SW480 (cell line): Measurements from ENCODE around the gene TMBIM1.
A peak's percentile ranks its signal among the peaks of the same experiment; 100 is the strongest.

Source experiments
- DNase-seq: peaks from one replicate; pipeline ENCODE4 v3.0.0-alpha.2; 2016; ENCODE audit warnings: low spot score

TMBIM1 gene

DNA sequence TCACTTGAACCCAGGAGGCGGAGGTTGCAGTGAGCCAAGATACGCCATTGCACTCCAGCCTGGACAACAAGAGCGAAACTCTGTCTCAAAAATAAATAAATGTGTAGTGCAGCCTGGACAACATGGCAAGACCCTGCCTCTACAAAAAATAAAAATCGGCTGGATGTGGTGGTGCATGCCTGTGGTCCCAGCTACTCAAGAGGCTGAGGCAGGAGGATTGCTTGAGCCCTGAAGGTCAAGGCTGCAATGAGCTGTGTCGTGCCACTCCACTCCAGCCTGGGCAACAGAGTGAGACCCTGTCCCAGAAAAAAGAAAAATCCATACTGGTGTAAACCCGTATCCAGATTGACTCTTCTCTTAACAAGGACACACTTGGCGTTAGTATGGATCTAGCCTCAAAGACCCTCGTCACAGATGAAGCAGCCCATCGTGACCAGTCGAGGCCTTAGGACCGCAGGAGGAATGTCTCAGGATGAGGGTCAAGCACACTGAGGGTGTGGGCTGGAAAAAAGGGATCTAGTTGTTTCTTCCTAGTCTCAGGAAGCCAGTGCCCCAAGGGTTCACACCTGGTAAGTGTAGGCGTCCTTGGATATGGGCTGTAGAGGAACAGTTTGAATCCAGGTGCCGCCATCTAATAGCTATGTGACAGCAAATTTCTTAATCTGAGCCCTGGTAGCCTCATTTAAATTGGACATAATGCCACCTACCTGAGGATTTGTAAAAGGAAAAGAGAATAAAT lies 35.5 kb downstream of the TMBIM1 start:
- no peak for DNase-seq

DNA sequence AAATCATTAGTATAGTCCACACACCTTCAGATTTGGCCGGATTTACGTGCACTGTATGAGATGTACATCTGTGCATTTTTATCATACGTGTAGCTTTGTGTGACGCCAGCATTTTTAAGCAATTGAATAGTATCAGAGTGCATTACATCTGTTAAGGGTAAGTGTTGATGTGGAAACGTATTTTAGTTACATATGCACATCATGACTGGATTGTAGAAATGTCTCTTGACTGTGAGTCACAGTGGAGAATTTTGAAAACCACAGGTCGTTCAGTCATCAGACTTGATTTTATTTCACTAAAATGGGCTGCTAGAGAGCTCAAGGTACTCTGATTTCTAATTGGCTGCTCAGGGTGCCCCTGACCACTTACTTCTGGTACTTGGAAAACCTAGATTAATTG lies 36.9 kb downstream of the TMBIM1 start:
- DNase-seq = no peak

DNA sequence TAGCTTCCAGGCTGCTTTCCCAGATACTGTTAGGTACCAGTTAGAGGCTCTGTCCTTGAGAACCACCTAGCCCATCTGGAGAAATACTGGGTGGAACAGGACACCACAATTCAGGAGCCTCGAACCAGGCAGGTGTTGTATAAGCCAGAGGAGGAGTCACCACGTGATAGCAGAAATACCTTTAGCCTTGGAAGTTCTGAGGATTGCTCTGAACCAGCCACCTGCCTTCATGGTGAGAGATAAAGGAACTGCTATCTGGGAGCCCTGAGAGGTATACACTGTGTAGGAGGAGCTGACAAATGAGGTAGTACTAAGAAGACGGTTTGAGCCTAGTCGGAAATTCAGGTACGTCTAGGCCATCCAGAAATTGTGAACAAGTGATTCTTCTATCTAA lies 39.1 kb downstream of the TMBIM1 start:
- no peak for DNase-seq

DNA sequence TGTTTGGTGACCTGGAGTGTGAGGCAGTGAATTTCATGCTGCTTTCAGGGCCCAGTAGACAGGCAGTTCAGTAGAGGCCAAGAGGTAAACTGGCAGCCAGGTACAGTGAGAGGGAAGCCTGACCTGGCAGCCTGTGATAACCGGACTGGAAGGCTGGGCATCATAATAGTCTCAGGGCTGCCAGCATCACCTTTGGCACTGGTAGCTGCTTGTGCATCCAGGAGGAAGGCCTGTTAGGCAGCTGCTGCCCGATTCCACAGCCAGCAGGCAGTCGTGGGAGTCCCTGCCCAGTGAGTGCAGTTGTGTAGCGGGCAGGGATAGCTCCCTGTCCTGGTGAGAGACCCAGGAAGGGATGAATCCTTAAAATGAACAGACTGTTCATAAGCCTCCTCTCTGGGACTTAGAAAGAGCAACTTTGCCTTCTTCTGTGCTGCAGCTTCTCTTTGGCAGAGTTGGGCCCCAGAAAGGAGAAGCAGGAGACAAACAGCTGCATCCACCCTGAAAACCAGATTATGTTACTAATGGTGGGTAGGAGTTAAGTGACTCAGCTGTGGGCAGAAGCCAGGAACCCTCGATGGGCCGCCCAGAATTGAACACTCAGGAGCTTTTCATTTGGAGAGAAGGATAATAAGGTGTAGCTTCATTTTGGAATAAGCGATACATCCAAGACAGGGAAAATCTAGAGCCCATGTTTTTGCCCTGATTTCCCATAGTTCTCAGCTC lies 39.6 kb downstream of the TMBIM1 start:
- DNase-seq = no peak

DNA sequence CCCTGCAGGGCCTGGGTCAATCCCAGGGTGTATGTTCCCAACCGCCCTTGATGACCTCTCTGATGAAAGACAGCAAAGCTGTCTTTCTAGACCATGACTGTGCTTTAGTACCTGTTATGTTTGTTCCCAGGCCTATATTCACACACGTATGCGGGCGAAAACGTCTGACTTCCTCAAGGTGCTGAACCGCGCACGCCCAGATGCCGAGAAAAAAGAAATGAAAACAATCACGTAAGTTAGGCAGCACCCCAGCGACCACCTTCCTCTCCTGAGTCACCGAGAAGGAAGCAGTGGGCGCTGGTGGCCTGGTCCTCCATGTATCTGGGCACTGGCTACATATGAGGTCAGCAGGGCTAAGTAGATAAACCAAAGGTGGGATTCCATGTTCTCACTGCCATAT lies 42.6 kb downstream of the TMBIM1 start:
- no peak for DNase-seq

DNA sequence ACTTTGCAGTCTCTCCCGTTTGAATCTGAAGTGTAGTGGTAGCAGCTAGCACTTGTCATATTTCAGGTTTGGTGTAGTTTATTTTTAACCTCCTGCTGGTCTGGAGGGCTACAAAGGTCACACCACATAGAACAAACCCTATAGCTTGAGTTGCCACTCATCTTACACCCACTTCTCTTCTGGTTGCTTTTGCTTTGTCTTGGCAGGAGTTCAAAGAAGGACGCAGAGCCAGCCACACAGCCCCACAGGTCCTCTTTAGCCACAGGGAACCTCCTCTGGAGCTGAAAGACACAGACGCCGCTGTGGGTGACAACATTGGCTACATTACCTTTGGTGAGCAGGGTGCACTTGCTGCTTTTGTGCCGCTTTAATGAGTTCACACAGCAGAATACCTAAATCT lies 47.1 kb downstream of the TMBIM1 start:
- DNase-seq = no peak

DNA sequence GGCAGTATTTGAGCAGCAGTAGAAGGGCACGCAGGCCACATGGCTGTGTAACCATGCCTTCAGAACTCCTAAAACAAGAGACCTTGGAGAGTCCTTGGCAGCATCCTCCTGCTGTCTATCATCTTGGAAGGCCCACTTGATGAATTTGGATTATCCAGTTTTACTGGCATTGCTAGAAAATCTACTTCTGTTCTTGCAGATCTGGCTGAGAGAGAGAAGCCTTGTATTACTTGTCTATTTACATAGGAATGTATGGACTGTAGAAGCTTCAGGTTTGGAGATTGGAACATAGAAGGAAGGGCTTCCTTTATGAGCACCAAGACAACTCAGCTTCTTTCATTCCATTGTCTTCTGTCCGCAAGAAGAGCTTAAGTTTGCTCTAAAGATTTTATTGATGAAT lies 47.6 kb downstream of the TMBIM1 start:
- no peak for DNase-seq

DNA sequence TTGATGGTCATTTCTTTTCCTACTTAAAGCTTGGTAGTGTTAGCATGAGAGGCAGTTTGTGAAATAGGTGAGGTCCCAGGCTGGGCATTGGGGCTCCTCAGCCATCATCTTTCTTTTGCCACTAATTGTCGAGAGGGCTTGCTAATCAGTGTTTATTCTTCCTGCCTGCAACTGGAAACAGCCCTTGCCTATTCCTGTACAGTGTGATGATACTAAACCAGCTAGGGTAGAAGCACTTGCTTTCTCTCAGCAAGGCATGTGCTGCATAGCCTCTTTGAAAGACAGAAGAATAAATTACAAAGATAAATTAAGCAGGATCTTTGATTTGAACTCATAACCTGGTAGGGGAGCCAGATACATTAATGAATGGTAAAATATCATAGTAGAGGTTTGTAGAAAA lies 48.1 kb downstream of the TMBIM1 start:
- no peak for DNase-seq

DNA sequence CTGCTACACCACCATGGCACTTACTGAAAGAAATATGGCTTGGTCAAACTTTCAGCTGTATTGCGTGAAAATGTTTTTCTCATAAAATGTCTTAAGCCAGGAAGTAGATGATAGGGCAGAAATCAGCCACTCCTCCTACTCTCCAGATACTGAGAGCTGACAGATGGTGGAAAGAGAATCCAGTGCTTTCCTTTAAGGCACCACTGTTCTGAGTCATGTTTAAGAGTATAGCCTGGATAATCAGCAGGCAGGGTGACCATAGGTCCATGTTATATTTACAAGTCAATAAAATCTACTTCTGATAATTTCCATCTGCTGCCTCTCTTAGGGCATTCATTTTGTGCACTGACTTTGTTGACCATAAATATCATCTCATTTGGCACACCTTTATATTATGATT lies 53.4 kb downstream of the TMBIM1 start:
- no peak for DNase-seq

DNA sequence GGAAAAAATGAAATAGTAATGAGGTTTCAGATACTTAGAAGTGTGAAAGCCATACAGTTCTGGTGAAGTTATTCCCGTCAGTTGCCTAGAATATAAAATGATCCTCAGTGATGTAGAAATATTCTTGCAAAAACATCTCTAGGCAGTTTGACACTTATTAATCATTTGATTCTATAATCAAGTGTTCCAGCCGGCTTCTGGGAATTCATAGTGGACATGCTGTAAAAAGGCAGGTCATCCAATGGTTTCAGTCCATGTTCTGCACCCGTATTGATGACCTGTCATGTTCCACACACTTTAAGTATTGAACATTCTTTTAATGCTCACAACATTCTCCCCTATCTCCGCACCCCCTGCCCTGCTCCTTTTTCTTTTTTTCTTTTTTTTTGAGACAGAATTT lies 55.5 kb downstream of the TMBIM1 start:
- no peak for DNase-seq

DNA sequence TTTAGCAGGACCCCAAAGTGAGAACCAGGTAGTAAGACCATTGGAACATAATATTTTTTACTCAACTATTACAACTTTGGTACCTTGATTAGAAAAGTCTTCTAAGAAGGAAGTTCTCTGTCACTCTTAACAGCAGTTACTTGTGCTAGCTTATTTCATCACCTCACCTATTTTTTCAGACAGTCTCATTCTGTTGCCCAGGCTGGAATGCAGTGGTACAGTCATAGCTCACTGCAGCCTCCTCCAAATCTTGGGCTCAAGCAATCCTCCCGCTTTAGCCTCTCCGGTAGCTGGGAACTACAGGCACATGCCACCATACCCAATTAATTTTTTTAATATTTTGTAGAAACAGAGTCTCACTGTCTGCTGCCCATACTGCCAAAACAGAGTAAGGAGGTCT lies 57.3 kb downstream of the TMBIM1 start:
- DNase-seq = no peak

DNA sequence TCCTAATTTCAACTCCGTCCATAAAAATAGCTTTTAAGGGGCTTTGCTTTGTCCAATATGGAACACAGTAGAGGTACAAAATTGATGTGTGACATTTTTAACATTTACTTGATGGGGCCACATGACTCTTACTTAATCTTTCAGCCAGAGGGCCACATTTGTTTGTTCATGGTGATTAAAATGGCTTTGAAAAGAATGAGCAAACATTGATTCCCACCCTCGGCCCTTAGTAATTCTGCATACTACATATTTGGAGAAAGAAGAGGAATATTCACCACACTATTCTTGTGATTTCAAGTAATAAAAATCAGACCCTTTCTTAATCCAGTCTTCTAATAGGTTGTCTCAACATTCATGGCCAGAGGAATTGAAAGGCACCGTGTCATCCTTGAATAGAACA lies 57.8 kb downstream of the TMBIM1 start:
- DNase-seq = no peak

DNA sequence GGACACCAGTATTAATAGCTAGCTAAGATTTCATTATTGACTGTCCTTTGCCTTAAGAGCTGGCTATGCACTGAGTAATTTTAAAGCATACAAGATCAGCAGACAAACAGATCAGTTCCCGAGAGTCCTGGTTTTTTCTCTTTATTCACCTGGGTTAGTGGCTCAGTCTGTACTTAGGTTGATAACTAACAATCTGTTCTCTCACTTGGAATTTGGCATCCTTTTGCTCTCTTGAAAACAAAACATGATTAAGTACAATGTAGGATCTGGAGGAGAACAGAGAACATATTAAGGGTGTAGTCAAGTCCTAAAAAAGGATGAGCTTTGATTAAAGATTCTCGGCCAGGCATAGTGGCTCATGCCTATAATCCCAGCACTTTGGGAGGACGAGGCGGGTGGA lies 58.8 kb downstream of the TMBIM1 start:
- no peak for DNase-seq

DNA sequence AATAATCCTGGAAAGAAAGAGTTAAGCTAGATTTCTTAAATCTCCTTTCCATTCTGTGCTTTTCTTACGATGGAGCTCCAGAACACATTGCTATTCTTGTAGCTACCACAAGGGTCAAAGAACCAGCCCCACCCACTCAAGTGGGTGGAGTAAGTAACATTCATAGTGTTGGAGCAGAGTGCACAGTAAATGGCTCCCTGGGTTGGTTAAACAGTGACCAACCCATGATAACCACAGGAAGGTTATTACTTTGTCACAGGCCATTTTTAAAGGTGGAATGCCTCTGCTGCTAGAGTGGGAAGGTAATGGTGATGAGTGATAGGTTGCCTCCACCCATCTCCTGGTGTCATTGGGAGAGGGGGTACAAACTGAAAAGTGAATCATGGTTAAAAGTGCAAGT lies 61.4 kb downstream of the TMBIM1 start:
- DNase-seq = peak; percentile 36

DNA sequence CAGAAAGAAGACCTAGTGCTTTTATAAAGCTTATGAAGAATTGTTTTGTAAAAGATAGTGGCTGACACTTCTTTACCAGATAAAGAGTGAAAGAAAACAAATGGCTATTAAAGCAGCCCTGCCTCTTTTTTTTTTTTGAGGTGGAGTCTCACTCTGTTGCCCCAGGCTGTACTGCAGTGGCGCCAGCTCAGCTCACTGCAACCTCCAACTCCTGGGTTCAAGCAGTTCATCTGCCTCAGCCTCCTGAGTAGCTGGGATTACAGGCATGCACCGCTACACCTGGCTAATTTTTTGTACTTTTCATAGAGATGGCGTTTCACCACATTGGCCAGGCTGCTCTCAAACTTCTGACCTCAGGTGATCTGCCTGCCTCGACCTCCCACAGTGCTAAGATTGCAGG lies 62.5 kb downstream of the TMBIM1 start:
- DNase-seq = no peak

DNA sequence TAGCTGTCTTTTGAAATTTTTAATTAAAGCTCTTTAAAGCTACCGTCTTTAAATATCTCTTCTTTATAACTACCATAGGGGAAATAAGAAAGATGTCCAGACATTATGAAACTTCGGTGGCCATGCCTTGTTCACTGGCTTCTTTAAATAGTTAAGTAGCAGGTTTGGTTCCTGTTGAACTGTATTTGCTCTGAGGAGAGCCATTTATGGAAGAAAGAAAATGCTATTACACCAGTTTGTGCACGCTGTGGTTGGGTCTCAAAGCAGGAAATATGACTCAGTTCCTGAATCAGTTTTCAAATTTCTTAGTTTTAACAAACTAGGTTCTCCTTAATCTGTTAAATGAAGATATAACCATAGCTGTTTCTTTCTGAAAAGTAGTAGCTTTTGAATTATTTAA lies 63.1 kb downstream of the TMBIM1 start:
- peak; percentile 5 for DNase-seq

DNA sequence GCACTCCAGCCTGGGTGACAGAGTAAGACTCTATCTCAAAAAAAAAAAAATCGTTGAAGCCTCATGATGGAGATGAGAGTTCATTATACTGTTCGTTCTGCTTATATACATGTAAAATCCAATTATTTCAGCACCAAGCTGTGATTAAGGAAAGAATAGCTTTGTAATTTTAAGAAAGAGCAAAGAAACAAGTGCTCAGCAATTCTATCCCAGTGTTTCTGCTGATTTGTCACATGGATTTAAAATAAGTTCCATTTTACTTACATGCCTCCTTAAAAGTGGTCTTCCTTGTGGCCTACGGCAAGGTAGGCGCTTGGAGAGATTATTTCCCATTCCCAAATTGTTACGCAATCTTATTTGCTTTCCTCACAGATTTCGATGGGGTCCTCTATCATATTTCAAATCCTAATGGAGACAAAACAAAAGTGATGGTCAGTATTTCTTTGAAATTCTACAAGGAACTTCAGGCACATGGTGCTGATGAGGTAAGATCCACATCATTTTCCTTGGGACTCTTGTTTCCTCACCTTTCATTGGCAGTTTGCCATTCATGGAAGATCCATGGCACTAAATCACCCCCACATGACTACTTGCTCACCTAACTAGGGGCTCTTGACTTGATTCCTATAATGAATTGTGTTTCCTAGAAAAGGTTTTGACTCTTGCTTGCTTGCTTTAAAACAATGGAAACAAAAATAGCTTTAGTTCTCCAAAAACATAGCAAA lies 63.8 kb downstream of the TMBIM1 start:
- no peak for DNase-seq

DNA sequence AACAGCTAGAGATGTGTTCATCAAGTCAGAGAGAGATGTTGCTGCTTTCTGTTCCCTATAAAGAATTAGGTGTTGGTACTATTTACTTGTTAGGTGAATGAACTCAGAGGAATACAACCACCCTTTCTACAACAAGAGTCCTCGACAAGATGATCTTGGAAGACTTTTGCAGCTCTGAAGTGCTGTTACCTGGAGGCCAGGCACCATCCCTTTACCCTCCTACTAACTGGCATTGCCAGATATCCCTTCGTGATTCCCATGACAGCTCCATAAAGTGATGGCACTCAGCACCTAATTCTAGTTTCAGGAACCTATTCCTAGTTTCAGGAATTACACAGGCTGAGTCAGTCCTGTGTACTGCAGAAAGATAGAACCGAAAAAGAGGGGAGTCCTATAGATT lies 65.4 kb downstream of the TMBIM1 start:
- no peak for DNase-seq
